NB4 (cell line): ENCODE measurements around the gene CCDC47.
A peak's percentile ranks its signal among the peaks of the same experiment; 100 is the strongest.

Experiments
- DNase-seq: peaks from one replicate; pipeline ENCODE4 v3.0.0; 2010; ENCODE audit warnings: low read depth
- H3K4me3 ChIP-seq: one replicate; pipeline ENCODE4 v1.5.1; 2011; ENCODE audit warnings: mild to moderate bottlenecking, low read depth, low read length, moderate library complexity
- CTCF ChIP-seq: IDR thresholded peaks from one replicate; pipeline ENCODE4 v1.5.1; 2012; ENCODE audit warnings: low read depth, low read length
- MAX ChIP-seq: IDR thresholded peaks from 2 replicates; pipeline ENCODE4 v1.6.1; 2011; ENCODE audit warnings: low read depth, low read length
- MYC ChIP-seq: IDR thresholded peaks from 2 replicates; pipeline ENCODE4 v1.6.1; 2011; ENCODE audit warnings: low read depth, low read length
- POLR2A ChIP-seq: IDR thresholded peaks from 2 replicates; pipeline ENCODE4 v1.6.1; 2011; ENCODE audit warnings: mild to moderate bottlenecking; ENCODE audit not compliant: insufficient read length; ENCODE audit errors: extremely low read depth

Gene CCDC47

DNA sequence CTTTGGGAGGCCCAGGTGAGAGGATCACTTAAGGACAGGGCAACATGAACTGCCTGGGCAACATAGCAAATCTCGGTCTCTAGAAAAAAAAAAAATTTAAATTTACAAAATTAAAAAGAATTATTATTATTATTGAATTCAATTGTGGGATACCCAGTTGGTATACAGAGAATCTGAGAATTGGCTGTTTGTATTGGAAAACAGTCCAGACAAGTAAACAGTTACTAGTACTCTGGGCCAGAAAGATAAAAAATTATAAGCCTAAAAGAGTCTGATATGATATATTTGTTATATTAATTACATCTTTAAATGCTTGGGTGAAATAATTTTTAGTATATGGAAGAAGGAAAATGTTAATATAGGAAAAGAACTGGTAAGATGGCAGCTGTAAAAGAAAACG is 15.0 kb downstream of the CCDC47 start:
- no peak for DNase-seq
- H3K4me3 ChIP-seq, result no peak overlapping the region
- TF ChIP-seq MAX, result no peak
- TF ChIP-seq POLR2A, result no peak
- no peak for TF ChIP-seq MYC
- TF ChIP-seq CTCF, result no peak

GRCh38 chr17:63754046-63754445 is 19.4 kb downstream of the CCDC47 start:
- H3K4me3 ChIP-seq, result no peak overlapping the region
- TF ChIP-seq MYC (no peak), CTCF (no peak), MAX (no peak), POLR2A (no peak)
- no peak for DNase-seq

- no peak overlapping the region for H3K4me3 ChIP-seq
- peak; percentile 19 for DNase-seq
- TF ChIP-seq CTCF (no peak), POLR2A (no peak), MYC (no peak), MAX (no peak)
Observed at GRCh38 chr17:63753215-63753614, 20.2 kb downstream of the CCDC47 start.

DNA sequence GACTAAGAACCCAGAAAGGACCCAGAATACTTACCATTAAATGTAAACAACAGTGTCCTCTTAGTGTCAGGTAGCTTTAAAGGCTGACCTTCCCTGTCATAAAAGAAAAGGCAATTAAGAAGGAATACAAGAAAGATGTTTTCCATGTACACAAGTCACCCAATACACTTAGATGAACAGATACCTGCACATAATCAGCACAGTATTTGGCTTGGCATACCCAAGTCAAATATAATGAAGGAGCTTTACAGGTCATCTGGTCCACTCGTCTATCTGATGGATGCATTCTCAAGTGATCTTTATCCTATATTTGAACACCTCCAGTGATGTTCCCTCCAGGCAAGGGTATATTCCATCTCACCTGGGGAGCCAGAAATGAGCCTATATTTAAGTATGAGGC is 20.7 kb downstream of the CCDC47 start:
- no peak overlapping the region for H3K4me3 ChIP-seq
- TF ChIP-seq CTCF (no peak), POLR2A (no peak), MAX (no peak), MYC (no peak)
- DNase-seq, result no peak

GRCh38 chr17:63751806-63752205 is 21.6 kb downstream of the CCDC47 start:
- peak; percentile 31 for DNase-seq
- no peak overlapping the region for H3K4me3 ChIP-seq
- TF ChIP-seq MYC, result peak; percentile 85
- no peak for TF ChIP-seq POLR2A
- peak; percentile 90 for TF ChIP-seq MAX

- peak; percentile 75 for TF ChIP-seq MAX
- TF ChIP-seq POLR2A, result peak; percentile 78
- peak; percentile 85 for TF ChIP-seq MYC
- TF ChIP-seq CTCF, result no peak
- peak; percentile 98 for DNase-seq
Observed at GRCh38 chr17:63741408-63742173, 31.8 kb downstream of the CCDC47 start, which contains the start of gene STRADA. Gene STRADA, minus strand, starts transcription at chr17:63741799. Its CDS starts 13,430 bp downstream, at chr17:63728369.

More at GRCh38 chr17:63741408-63742173, 31.8 kb downstream of the CCDC47 start, which contains the start of gene STRADA:
- H3K4me3 ChIP-seq, result peak within 1 kb of the TSS; percentile 84
